GM19463 (cell line): ENCODE data around the gene PPFIA4.

ENCODE experiments used
- ATAC-seq: cut with Tn5 transposase; IDR thresholded peaks from one replicate; pipeline ENCODE4 v1.9.1; 2021; ENCODE audit warnings: mild to moderate bottlenecking, moderate library complexity; ENCODE audit not compliant: unreplicated experiment

The PPFIA4 gene

GRCh38 chr1:203056012-203056411 is 29.7 kb downstream of the PPFIA4 start:
- ATAC-seq, result no peak

GRCh38 chr1:203056516-203056915 is 30.2 kb downstream of the PPFIA4 start:
- no peak for ATAC-seq

GRCh38 chr1:203057911-203058675 is 31.8 kb downstream of the PPFIA4 start:
- no peak for ATAC-seq

- no peak for ATAC-seq
These were observed 32.3 kb downstream of the PPFIA4 start for GRCh38 chr1:203058676-203058935.

- ATAC-seq, result no peak
These were observed 33.2 kb downstream of the PPFIA4 start for GRCh38 chr1:203059485-203059884.

GRCh38 chr1:203060115-203060514 is 33.8 kb downstream of the PPFIA4 start:
- no peak for ATAC-seq

- no peak for ATAC-seq
These were observed 37.0 kb downstream of the PPFIA4 start for GRCh38 chr1:203063287-203063686.

- no peak for ATAC-seq
These were observed 38.9 kb downstream of the PPFIA4 start for GRCh38 chr1:203065191-203065590.

- ATAC-seq, result no peak
These were observed 39.7 kb downstream of the PPFIA4 start for GRCh38 chr1:203065986-203066385.

- no peak for ATAC-seq
These were observed 40.7 kb downstream of the PPFIA4 start for GRCh38 chr1:203066965-203067364.

GRCh38 chr1:203069030-203069747 is 42.9 kb downstream of the PPFIA4 start:
- no peak for ATAC-seq

- ATAC-seq, result no peak
These were observed 45.8 kb downstream of the PPFIA4 start for GRCh38 chr1:203072002-203072602.

- ATAC-seq, result no peak
These were observed 46.6 kb downstream of the PPFIA4 start for GRCh38 chr1:203072911-203073310.

- no peak for ATAC-seq
These were observed 47.2 kb downstream of the PPFIA4 start for GRCh38 chr1:203073469-203073868.

- ATAC-seq, result no peak
These were observed 48.3 kb downstream of the PPFIA4 start for GRCh38 chr1:203074610-203075009.

- ATAC-seq, result no peak
These were observed 49.1 kb downstream of the PPFIA4 start for GRCh38 chr1:203075236-203076030.

GRCh38 chr1:203076031-203076511 is 49.8 kb downstream of the PPFIA4 start:
- ATAC-seq, result no peak

GRCh38 chr1:203077367-203077766 is 51.1 kb downstream of the PPFIA4 start:
- no peak for ATAC-seq

GRCh38 chr1:203077956-203078355 is 51.7 kb downstream of the PPFIA4 start:
- ATAC-seq, result no peak

- no peak for ATAC-seq
These were observed 52.2 kb downstream of the PPFIA4 start for GRCh38 chr1:203078478-203078877.

- no peak for ATAC-seq
These were observed 54.2 kb downstream of the PPFIA4 start for GRCh38 chr1:203080456-203080855.
